Measurements from ENCODE around the gene MUC12. TPM values are rescaled to one million over a fixed set of nuclear protein-coding genes. Genes with fewer than 3 reads are reported as not detected.

Gene MUC12
- total and polyA plus RNA-seq, 2 of the 13 experiments (the other 11 are each of a cell fraction or from before 2014, with no cell fraction given), result not detected

DNA sequence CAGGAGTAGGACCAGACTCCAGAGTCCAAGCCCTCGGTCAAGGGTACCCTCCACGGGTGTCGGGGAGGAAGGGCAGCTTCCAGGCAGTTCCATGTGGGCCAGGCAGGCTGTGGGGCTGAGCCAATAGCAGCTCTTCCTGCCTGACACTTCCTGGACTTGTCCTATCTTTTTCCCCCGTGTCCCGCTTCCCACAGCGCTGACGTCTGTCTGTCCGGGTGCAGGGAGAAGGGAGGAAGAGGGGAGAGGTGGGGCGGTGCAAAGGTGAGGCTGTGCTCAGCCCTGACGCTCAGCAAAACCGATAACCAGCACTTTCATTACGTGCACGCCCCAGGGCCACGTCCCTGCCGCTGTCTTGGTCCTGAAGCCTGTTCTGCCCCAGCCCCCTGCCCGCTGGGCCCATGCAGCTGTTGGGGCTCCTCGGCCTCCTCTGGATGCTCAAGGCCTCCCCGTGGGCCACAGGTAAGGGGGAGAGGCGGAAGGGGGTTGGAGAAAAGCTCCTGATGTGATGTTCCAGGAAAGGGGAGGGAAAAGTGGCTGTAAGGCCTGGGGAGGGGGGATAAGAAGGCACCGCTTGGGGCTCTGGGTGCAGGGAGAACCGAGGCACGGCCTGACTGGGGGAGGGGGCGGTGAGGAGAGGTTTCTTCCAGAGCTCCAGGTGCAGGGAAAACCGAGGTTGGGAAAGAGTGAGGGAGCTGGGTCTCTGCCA is 20.0 kb upstream of the MUC12 start, which contains the start of gene MUC3A (continued):
- peak; percentile 28; the same call in 1 of the 2 replicates for TF ChIP-seq ZNF687 (CRISPR knock-in tag; IDR thresholded peaks at IDR 0.05)
- TF ChIP-seq RORA (CRISPR knock-in tag; IDR thresholded peaks at IDR 0.05), result no peak

- FAIRE-seq (no peak), ATAC-seq (peak; percentile 35), DNase-seq (ENCODE audit: low spot score) (no peak)
- no peak overlapping the region for H3K27ac ChIP-seq (ENCODE audit: extremely low read length, insufficient read depth, low read length)
- no peaks in the 10 kb centered on the region for H3K9me3 ChIP-seq (ENCODE audit: low read length)
- in situ Hi-C loops (cut with HindIII; ENCODE audit: extremely low pct_ligation_motif_present, low pct_unique_long_range_greater_than_20kb), result no loop called here
- ChIA-PET POLR2A (no interaction called here), CTCF (ENCODE audit: low intra/inter-chr PET ratio, low total read pairs) (no interaction called here)
- 19% methylated on average over 15 of the region's 15 CpGs for WGBS (ENCODE audit: low lambda C conversion rate)
- no peak overlapping the region for H2AFZ ChIP-seq (ENCODE audit: low read length)
- intact Hi-C loops (cut with micrococcal nuclease; ENCODE audit: unreplicated experiment), result no loop called here
- H3K9ac ChIP-seq (ENCODE audit: insufficient read depth, low read depth, low read length), result no peak overlapping the region
- no peaks in the 10 kb centered on the region for H3K36me3 ChIP-seq (replicated peaks in 1 of 2; ENCODE audit: control insufficient read depth in 1 of 2, insufficient read depth in 2 of 2, low read length in 2 of 2)
- no TSS peak for BruUV-seq (replicated peaks)
- H3K27me3 ChIP-seq (ENCODE audit: control insufficient read depth in 1 of 2, insufficient read depth in 2 of 2, low read length in 2 of 2), result peaks cover 2 to 18% of the 10 kb centered on the region in 2 experiments; a peak in 3 of 5 replicates
- H3K4me1 ChIP-seq (ENCODE audit: insufficient read depth, low read length), result peaks cover 12% of the 10 kb centered on the region; the same call in 1 of the 2 replicates
- no peak overlapping the region for H3K4me3 ChIP-seq (replicated peaks in 1 of 3; ENCODE audit: insufficient read depth in 1 of 3, low read depth in 2 of 3, low read length in 3 of 3)
- H4K20me1 ChIP-seq (ENCODE audit: insufficient read depth, low read length), result no peaks in the 10 kb centered on the region
- no peaks in the 10 kb centered on the region for H3K79me2 ChIP-seq (ENCODE audit: insufficient read depth, low read length)
- H3K4me2 ChIP-seq (ENCODE audit: low read depth, low read length), result peak overlapping the region; percentile 62; the same call in 1 of the 2 replicates
- TF ChIP-seq PRMT3 (CRISPR knock-in tag; IDR thresholded peaks at IDR 0.05; ENCODE audit: borderline replicate concordance, low read depth), result no peak
- TF ChIP-seq CHCHD3 (CRISPR knock-in tag; IDR thresholded peaks at IDR 0.05), result no peak
- TF ChIP-seq PRDM15 (CRISPR knock-in tag; IDR thresholded peaks at IDR 0.05), result no peak
- TF ChIP-seq, protein P1, sequence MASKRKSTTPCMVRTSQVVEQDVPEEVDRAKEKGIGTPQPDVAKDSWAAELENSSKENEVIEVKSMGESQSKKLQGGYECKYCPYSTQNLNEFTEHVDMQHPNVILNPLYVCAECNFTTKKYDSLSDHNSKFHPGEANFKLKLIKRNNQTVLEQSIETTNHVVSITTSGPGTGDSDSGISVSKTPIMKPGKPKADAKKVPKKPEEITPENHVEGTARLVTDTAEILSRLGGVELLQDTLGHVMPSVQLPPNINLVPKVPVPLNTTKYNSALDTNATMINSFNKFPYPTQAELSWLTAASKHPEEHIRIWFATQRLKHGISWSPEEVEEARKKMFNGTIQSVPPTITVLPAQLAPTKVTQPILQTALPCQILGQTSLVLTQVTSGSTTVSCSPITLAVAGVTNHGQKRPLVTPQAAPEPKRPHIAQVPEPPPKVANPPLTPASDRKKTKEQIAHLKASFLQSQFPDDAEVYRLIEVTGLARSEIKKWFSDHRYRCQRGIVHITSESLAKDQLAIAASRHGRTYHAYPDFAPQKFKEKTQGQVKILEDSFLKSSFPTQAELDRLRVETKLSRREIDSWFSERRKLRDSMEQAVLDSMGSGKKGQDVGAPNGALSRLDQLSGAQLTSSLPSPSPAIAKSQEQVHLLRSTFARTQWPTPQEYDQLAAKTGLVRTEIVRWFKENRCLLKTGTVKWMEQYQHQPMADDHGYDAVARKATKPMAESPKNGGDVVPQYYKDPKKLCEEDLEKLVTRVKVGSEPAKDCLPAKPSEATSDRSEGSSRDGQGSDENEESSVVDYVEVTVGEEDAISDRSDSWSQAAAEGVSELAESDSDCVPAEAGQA (IDR thresholded peaks at IDR 0.05; ENCODE audit: low read depth), result no peak
- TF ChIP-seq, protein P1 (CRISPR knock-in tag; IDR thresholded peaks at IDR 0.05; ENCODE audit: borderline replicate concordance), result no peak
Observed at GRCh38 chr7:100949933-100950443, 19.4 kb upstream of the MUC12 start.

Measured in HepG2 (cell line).